Dermis lymphatic vessel endothelial cell (primary cell): ENCODE results near the gene CLPSL2. TPM values are rescaled to one million over a fixed set of nuclear protein-coding genes. Genes with fewer than 3 reads are reported as not detected.

Source experiments
- total RNA-seq: library from RNA; depleted of rRNA; stranded (reverse); fragments of >200 nt; gene quantifications from 2 replicates; pipeline ENCODE4 v1.2.1, GENCODE V29; 2014

CLPSL2 gene, protein sequence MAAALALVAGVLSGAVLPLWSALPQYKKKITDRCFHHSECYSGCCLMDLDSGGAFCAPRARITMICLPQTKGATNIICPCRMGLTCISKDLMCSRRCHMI
- total RNA-seq, result not detected in 2 replicates

DNA sequence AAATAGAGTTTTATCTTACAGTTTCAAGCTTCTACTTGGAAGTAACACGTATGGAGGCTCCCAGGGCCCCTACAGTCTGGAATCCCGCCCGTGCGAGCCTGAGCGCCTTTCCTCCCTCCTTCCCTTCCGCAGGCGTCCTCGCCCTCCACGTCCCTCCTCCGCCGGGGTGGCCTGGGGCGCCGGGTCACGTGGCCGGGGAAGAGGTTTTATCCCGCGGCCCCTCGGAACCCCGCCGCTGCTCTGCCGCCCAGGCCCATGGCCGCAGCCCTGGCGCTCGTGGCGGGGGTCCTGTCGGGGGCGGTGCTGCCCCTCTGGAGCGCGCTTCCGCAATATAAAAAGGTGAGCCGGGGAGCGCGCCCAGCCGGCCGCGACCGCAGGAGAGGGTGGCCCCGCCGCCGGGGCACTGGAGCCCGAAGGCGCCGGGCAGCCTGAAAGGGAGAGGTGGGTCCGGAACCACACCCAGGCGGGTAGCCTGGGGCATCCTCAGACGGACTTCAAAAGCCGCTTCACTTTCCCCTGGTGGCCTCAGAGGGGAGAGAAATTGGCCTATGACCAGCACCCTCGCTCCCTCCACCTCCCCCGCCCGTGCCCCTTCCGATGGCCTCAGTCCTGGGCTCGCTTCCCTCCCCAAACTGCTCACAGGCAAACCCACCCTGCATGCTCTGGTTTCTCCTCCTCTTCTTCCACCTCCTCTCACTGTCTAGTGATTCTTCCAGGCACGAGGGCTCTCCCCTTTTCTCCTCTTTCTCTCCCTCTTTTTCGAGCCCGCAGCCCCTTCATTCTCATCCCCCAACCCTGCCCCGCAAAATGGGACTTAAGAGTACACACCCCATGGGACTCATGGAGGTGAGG is at the start of gene CLPSL2:
Gene CLPSL2, plus strand, starts transcription at position 235 of the 852 bp plus-strand sequence. Its CDS starts 21 bp downstream, at position 256.

DNA sequence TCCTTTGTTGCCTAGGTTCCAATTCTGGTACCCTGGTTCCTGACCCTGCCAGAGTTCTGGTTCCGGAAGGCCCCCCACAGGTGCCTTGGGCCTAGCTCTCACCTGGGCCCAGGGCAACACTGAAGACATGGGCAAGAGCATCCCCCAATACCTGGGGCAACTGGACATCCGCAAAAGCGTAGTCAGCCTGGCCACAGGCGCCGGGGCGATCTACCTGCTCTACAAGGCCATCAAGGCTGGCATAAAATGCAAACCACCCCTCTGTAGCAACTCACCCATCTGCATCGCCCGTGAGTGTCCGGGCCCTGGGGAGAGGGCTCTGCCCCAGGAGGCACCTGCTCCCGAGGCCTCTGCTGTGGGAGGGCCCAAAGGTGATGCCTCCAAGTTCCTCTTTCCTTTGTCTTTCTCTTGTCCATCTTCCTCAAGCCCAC is 39.4 kb upstream of the CLPSL2 start, which contains the start of gene ARMC12:
Gene ARMC12, plus strand, starts transcription at position 51 of the 431 bp plus-strand sequence. Its CDS starts 77 bp downstream, at position 128.

GRCh38 chr6:35780719-35781118 is 4.3 kb downstream of the CLPSL2 start, which contains the start of gene CLPSL1:
CLPSL1 (plus strand) TSS chr6:35781019; CDS start chr6:35781111, 92 bp downstream.

GRCh38 chr6:35804996-35805736 is 28.8 kb downstream of the CLPSL2 start, which contains the start of gene LHFPL5:
LHFPL5 (plus strand) TSS chr6:35805352; CDS start chr6:35805671, 319 bp downstream.

Other genes starting within 250 kb of the CLPSL2 start
- gene FKBP5, start 87.7 kb upstream of the CLPSL2 start, total RNA-seq, result 57.1 and 58.2 TPM in 2 replicates
- 0.26 and 0.43 TPM in 2 replicates for gene ARMC12, start 39.6 kb upstream of the CLPSL2 start, total RNA-seq
- gene CLPSL1, start 4.4 kb downstream of the CLPSL2 start, total RNA-seq, result not detected in 2 replicates
- not detected in 2 replicates for gene CLPS, start 20.7 kb downstream of the CLPSL2 start, total RNA-seq
- gene LHFPL5, start 28.8 kb downstream of the CLPSL2 start, total RNA-seq, result not detected in 2 replicates
- gene SRPK1, start 144.5 kb downstream of the CLPSL2 start, total RNA-seq, result 30.2 and 51.6 TPM in 2 replicates
- gene SLC26A8, start 248.0 kb downstream of the CLPSL2 start, total RNA-seq, result not detected in 2 replicates